NCI-H446 treated with DMSO at 0.1 percent for 48 hours (cell line): ENCODE data around the gene HSPA5.

Experiments used
- DNase-seq: peaks from one replicate; lab custom pipeline; 2025; lab: John Stamatoyannopoulos, UW

Gene HSPA5

GRCh38 chr9:125189361-125190289 is 51.5 kb downstream of the HSPA5 start, which contains the start of gene PPP6C:
Gene PPP6C (minus strand): TSS chr9:125189803. CDS start chr9:125189718, 85 bp downstream.
- peak; percentile 75 for DNase-seq

GRCh38 chr9:125189011-125189360 is 52.2 kb downstream of the HSPA5 start:
- no peak for DNase-seq
